Endometrial microvascular endothelial cells (primary cell): Measurements from ENCODE around the gene CBLC. TPM values are rescaled to one million over a fixed set of nuclear protein-coding genes. Genes with fewer than 3 reads are reported as not detected.

Experiments used
- in situ Hi-C: cut with HindIII; loops from 2 replicates; pipeline ENCODE4 v1.10.0; 2017; ENCODE audit warnings: low sequenced_read_pairs, low pct_unique_long_range_greater_than_20kb; ENCODE audit errors: inconsistent ontology term
- total RNA-seq: library from RNA; depleted of rRNA; stranded (reverse); fragments of >200 nt; gene quantifications from one replicate; pipeline ENCODE4 v1.2.3, GENCODE V29; 2015; ENCODE audit errors: inconsistent ontology term

CBLC gene
- total RNA-seq, 1 donor from 2014 or later: 0.28 TPM

GRCh38 chr19:44745341-44745831 lies 32.3 kb upstream of the CBLC start:
- in situ Hi-C loops: no loop called here

DNA sequence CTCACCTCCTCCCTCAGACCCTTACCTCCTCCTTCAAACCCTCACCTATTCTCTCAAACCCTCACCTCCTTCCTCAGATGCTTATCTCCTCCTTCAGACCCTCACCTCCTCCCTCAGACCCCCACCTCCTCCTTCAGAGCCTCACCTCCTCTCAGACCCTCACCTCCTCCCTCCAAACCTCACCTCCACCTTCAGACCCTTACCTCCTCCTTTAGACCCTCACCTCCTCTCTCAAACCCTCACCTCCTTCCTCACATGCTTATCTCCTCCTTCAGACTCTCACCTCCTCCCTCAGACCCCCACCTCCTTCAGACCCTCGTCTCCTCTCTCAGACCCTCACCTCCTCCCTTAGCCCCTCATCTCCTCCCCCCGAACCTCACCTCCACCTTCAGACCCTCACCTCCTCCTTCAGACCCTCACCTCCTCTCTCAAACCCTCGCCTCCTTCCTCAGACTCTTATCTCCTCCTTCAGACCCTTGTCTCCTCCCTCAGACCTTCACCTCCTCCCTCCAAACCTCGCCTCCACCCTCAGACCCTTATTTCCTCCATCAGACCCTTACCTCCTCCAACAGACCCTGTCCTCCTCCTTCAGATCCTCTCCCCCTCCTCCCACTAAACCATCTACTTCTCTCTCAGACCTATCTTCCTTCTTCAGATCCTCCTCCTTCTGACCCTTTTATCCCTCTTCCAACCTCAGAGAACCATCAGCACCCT lies 31.6 kb upstream of the CBLC start:
- in situ Hi-C loops: no loop called here

- in situ Hi-C loops: no loop called here
These were observed 31.1 kb upstream of the CBLC start for GRCh38 chr19:44746616-44746945.

DNA sequence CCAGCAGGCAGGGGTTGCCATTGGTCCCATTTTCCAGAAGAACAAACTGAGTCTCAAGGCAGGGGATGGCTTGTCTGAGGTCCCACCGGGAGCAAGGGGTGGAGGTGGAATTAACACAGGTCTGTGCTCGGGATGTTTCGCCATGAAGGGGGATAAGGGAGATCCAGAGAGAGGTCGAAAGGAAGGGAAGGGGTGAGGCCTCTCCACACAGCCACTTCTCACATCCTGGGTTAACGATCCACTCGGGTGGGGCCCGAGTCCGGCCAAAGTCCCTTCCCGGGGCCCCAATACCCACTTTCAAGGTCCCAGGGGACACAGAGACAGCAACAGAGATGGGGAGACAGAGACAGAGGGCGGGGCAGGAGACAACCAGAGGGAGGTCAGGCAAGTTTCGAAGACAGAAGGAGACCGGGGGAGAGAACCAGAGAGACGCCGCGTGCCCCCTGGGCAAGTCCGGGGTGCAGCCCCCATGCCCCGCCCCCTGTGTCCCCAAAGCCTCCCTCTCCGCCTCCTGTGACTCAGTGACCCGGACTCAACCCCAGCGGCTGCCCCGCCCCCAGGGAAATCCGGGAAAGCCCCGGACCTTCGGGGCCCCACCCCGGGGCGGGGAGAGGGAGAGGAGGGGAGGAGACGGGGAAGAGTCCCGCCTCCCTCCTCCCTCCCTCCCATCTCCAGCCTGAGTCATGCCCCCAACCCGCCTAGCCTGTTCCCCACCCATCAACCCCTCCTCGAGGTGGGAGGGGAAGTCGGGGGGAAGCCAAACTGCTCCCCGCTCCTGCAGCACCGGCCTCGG lies 30.5 kb upstream of the CBLC start:
- in situ Hi-C loops: no loop called here

DNA sequence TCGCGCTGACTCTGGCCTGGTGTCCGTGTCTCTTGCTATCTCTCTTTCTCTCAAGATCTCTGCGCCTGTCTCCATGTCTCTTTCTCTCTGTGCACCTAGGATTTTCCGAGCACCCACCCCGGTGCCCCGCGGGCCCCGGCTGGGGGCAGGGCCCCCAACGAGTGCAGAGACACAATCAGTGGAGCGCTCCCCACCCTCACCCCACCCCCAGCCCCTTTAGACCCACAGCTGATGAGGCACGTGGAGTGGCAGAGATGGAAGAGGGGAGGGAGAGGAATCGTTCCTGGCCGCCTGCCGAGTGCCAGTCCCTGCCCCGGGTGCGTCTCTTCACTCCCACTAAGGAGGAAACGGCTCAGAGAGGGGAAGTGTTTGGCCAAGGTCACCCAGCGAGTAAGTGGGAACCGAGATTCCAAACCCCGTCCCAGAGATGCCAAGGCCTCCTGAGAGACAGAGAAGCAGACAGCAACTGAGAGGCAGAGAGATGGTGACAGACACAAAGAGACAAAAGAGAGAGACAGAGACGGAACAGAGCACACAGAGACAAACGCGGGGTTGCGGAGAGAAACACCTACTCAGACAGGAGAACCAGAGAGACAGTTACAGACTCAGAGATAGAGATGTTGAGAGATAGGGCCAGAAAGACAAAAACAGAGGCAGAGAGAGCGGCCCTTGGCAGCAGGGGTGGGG lies 29.8 kb upstream of the CBLC start:
- in situ Hi-C loops: no loop called here

- in situ Hi-C loops: no loop called here
These were observed 29.1 kb upstream of the CBLC start, which contains the start of gene BCL3 for GRCh38 chr19:44748426-44749254. Gene BCL3 (plus strand): TSS chr19:44748708. CDS start chr19:44748791, 83 bp downstream.

DNA sequence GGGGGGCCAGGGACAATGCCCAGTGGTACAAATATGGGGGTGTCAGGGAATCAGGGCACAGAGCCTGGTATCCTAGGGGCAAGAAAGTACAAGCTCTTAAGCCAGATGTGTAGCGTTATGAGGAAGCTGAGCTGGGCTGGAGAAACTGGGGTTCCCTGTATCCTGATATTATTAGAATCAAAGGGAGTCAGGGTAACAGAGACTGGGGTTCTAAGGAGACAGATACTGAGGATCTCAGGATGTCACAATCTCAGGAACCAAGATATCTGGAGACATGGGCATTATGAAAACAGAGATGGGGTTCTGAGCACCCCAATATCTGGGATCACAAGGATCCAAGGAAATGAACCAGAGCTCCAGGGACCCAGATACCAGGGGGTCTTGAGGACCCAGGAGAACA lies 28.4 kb upstream of the CBLC start:
- in situ Hi-C loops: no loop called here

- in situ Hi-C loops: no loop called here
These were observed 27.7 kb upstream of the CBLC start for GRCh38 chr19:44749994-44750393.

- in situ Hi-C loops: no loop called here
These were observed 25.4 kb upstream of the CBLC start for GRCh38 chr19:44752123-44752815.

DNA sequence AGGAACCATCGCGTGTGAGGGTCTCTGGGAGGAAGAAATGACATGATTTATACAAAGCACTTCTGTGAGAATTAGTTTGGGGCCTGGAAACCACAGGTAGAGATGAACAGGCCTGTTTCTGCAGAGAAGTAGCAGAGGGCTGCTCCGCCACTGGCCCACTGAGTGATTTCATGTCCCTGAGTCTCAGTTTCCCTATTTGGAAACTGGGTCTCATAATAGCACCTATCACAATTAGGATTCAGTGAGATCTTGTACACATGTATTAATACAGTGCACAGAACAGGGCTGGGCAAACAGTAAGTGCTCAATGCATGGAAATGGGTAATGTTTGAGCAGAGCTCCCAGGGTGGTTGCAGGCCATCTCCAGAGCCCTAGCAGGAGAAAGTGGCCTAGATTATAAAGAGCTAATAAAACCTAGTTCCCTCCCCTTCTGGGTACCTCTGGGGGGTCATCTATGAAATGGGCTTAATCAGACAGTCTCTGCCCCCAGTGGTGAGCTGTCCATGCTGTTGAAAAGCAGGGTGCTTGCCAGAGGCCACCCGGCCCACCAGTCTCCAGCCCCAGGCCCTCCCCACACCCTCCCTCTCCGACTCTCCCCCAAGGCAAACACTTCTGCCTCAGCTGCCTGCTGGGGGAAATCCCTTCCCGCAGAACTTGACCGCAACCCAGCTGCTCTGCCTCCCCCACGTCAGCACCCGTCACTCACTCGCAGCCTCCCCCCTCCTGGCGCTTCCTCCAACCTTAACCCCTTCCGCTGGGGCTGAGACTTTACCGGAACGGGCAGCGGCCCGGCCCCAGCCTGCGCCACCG lies 24.7 kb upstream of the CBLC start:
- in situ Hi-C loops: no loop called here

DNA sequence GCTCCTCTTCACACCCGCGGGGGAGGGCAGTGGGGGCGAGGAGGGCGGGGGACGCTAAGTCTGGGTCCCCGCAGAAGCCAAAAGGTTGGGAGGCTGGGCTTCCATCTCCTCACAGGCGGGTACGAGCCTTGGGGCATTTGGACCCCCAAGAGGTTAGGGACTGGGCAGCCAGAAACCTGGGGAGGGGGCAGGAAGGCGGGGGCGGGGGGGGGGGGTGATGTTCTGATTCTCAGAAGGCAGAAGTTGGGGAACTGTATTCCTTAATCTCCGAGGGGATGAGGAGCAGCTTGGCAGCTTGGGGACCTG lies 24.1 kb upstream of the CBLC start:
- in situ Hi-C loops: no loop called here

- in situ Hi-C loops: no loop called here
These were observed 23.5 kb upstream of the CBLC start for GRCh38 chr19:44753932-44754749.

- in situ Hi-C loops: no loop called here
These were observed 23.0 kb upstream of the CBLC start for GRCh38 chr19:44754750-44755080.

DNA sequence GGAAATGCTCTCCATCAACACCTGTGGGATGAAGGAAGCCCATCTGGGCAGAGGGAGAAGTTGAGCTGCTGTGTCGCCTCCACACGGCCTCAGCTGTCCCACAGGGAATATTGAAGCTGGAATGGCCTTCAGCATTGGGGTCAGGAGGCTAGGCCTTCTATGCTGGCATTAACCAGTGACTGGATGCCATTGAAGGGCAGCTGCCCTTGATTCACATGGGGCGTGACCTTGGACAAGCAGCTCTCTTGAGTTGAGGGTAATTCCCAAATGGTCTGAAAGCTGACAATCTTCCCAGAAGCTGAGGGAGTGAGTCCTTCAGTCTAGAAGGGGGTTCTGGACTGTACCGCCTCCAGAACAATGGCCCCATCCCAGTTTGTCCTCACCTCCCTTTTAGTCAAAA lies 22.5 kb upstream of the CBLC start:
- in situ Hi-C loops: no loop called here

DNA sequence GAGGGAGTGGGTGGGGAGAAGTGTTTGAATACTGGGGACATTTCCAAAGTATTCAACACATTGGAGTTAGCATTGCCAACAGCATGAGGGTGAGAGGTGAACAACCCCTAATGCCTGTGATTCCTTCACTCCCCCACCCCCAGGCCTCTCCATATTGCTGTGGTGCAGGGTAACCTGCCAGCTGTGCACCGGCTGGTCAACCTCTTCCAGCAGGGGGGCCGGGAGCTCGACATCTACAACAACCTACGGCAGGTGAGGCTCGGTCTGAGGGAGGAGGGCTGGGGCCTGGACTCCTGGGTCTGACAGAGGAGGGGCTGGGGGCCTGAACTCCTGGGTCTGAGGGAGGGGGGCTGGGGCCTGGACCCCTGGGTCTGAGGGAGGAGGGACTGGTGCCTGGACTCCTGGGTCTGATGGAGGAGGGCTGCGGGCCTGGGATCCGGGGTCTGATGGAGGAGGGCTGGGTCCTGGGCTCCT lies 21.6 kb upstream of the CBLC start:
- in situ Hi-C loops: no loop called here

DNA sequence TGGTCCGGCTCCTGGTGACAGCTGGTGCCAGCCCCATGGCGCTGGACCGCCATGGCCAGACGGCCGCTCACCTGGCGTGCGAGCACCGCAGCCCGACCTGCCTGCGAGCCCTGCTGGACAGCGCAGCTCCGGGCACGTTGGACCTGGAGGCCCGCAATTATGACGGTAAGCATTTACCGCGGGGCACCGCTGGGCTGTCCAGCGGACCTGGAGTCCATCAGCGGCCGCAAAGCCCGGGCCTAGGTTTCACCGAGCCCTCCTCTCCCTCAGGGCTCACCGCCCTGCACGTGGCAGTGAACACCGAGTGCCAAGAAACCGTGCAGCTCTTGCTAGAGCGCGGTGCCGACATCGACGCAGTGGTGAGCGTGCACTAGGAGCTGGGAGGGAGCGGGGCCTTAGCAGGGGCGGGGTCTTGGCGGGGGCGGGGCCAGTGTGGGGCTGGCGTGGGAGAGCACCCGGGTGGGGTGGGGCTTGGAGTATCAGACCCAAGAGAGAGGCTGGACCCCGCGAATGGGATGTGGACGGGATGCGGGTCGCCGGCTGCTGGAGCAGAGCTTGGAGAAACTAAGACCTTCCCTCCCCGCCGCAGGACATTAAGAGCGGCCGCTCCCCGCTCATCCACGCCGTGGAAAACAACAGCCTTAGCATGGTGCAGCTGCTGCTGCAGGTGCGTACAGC lies 20.5 kb upstream of the CBLC start:
- in situ Hi-C loops: no loop called here
